DMS53 treated with DMSO at 0.1 percent for 48 hours (cell line): ENCODE measurements around the gene LAMC1.
A peak's percentile ranks its signal among the peaks of the same experiment; 100 is the strongest.
"Not testable (repeated sequence)": the region's sequence is repeated elsewhere in the genome, so short reads cannot be mapped to it uniquely, and the experiment has no call there.

ENCODE experiments used
- DNase-seq: peaks from one replicate; lab custom pipeline; 2025; ENCODE audit not compliant: unreplicated experiment; lab: John Stamatoyannopoulos, UW

Gene LAMC1

GRCh38 chr1:183043254-183043653 is 20.0 kb downstream of the LAMC1 start:
- DNase-seq, result no peak

GRCh38 chr1:183043872-183044854 is 20.9 kb downstream of the LAMC1 start:
- no peak for DNase-seq

GRCh38 chr1:183044893-183045649 is 21.9 kb downstream of the LAMC1 start:
- no peak for DNase-seq

GRCh38 chr1:183048087-183049085 is 25.2 kb downstream of the LAMC1 start:
- no peak for DNase-seq

GRCh38 chr1:183051546-183051945 is 28.3 kb downstream of the LAMC1 start:
- no peak for DNase-seq

GRCh38 chr1:183052861-183053260 is 29.6 kb downstream of the LAMC1 start:
- DNase-seq, result no peak

- DNase-seq, result no peak
Observed at GRCh38 chr1:183058851-183059502, 35.8 kb downstream of the LAMC1 start.

- no peak for DNase-seq
Observed at GRCh38 chr1:183061194-183061593, 38.0 kb downstream of the LAMC1 start.

- no peak for DNase-seq
Observed at GRCh38 chr1:183063349-183063748, 40.1 kb downstream of the LAMC1 start.

- DNase-seq, result no peak
Observed at GRCh38 chr1:183065168-183065706, 42.0 kb downstream of the LAMC1 start.

GRCh38 chr1:183066432-183066831 is 43.2 kb downstream of the LAMC1 start:
- not testable (repeated sequence) for DNase-seq

GRCh38 chr1:183069562-183070216 is 46.5 kb downstream of the LAMC1 start:
- DNase-seq, result peak; percentile 10

GRCh38 chr1:183070234-183070922 is 47.2 kb downstream of the LAMC1 start:
- DNase-seq, result no peak

GRCh38 chr1:183070923-183071618 is 47.9 kb downstream of the LAMC1 start:
- no peak for DNase-seq

- not testable (repeated sequence) for DNase-seq
Observed at GRCh38 chr1:183072595-183072994, 49.4 kb downstream of the LAMC1 start.

- no peak for DNase-seq
Observed at GRCh38 chr1:183073320-183073719, 50.1 kb downstream of the LAMC1 start.

- no peak for DNase-seq
Observed at GRCh38 chr1:183074215-183074614, 51.0 kb downstream of the LAMC1 start.

- DNase-seq, result no peak
Observed at GRCh38 chr1:183075861-183076260, 52.6 kb downstream of the LAMC1 start.
